Parathyroid adenoma (tissue), 2 donors: ENCODE data around the gene FGD2.

Experiments
- H2AFZ ChIP-seq: fragments of 300-600 bp; sonication (generic); one replicate; pipeline ENCODE4 v1.7.0; 2017; ENCODE audit warnings: antibody characterized with exemption, mild to moderate bottlenecking
- H3K27ac ChIP-seq: fragments of 300-600 bp; sonication (generic); one replicate; pipeline ENCODE4 v1.7.0; 2017
- H3K27me3 ChIP-seq: fragments of 300-600 bp; sonication (generic); one replicate; pipeline ENCODE4 v1.7.0; 2017; ENCODE audit warnings: low read length; ENCODE audit not compliant: control insufficient read depth, insufficient read depth
- H3K36me3 ChIP-seq: fragments of 300-600 bp; sonication (generic); one replicate; pipeline ENCODE4 v1.7.0; 2017; ENCODE audit warnings: low read length; ENCODE audit not compliant: control insufficient read depth, insufficient read depth
- H3K4me1 ChIP-seq: fragments of 300-600 bp; sonication (generic); one replicate; pipeline ENCODE4 v1.7.0; 2017; ENCODE audit warnings: control low read depth
- H3K4me2 ChIP-seq: fragments of 300-600 bp; sonication (generic); one replicate; pipeline ENCODE4 v1.7.0; 2017; ENCODE audit warnings: low read length
- H3K4me3 ChIP-seq: fragments of 300-600 bp; sonication (generic); one replicate; pipeline ENCODE4 v1.7.0; 2017; ENCODE audit warnings: low read depth, low read length
- H3K79me2 ChIP-seq: fragments of 300-600 bp; sonication (generic); one replicate; pipeline ENCODE4 v1.7.0; 2017; ENCODE audit warnings: control low read depth
- H3K9ac ChIP-seq: fragments of 300-600 bp; sonication (generic); one replicate; pipeline ENCODE4 v1.7.0; 2017; ENCODE audit warnings: mild to moderate bottlenecking
- H3K9me3 ChIP-seq: fragments of 300-600 bp; sonication (generic); one replicate; pipeline ENCODE4 v1.7.0; 2017; ENCODE audit warnings: low read length; ENCODE audit not compliant: control insufficient read depth
- CTCF ChIP-seq: fragments of 300-600 bp; sonication (generic); IDR thresholded peaks from one replicate; pipeline ENCODE4 v1.7.0; 2017; ENCODE audit warnings: antibody characterized with exemption, mild to moderate bottlenecking
- donor health status: primary hyperparathyroidism.

Gene FGD2

GRCh38 chr6:37049758-37050044 lies 44.2 kb downstream of the FGD2 start:
- Histone ChIP-seq H3K9me3 (no peaks in the 10 kb centered on the region), H3K4me3 (no peak overlapping the region), H3K27me3 (no peaks in the 10 kb centered on the region), H3K4me2 (no peak overlapping the region), H3K36me3 (no peaks in the 10 kb centered on the region), H3K9ac (no peak overlapping the region), H3K79me2 (no peaks in the 10 kb centered on the region), H2AFZ (no peak overlapping the region), H3K4me1 (peaks cover 6% of the 10 kb centered on the region), H3K27ac (peak overlapping the region; percentile 26)
- no peak for TF ChIP-seq CTCF

DNA sequence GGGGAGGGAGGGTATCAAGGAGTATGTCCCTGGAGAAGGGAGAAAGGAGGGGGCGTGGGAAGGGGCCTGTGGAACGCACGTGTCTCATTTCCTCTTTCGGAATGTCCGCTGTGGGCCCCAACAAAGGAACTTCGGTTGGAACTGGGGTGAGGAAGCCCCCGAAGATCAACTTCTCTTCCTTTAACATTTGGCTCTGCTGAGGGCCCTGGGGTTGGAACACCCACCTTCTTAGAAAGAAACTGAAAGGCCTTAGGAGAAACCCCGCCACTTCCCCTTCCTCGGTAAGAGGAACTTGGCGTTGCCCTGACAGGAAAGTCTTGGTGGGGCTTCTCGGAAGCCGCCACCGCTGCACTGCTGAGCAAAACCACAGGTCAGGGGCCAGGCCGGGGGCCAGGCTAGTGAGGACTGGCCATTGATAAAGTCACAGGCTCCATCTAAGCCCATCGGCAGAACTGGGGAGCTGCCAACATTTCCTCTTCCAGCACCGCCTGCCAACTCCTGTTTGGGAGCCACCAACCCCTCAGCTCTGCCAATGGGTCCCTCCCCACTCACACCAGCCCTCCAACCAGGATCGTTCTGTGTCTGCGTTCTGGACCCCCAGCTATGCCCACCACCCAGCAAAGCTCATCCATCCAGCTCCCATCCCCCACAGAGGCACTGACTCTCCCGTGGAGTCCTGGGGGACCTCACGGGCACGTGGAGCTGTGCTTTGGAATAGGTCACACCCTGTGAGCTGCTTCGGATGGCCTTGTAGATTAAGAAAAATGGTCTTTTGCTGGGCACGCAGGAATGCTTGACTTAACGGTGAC lies 44.8 kb downstream of the FGD2 start:
- no peaks in the 10 kb centered on the region for H3K27me3 ChIP-seq
- H3K4me2 ChIP-seq: no peak overlapping the region
- H3K9me3 ChIP-seq: no peaks in the 10 kb centered on the region
- H3K4me1 ChIP-seq: peaks cover 6% of the 10 kb centered on the region
- peak overlapping the region; percentile 67 for H3K27ac ChIP-seq
- H2AFZ ChIP-seq: no peak overlapping the region
- no peaks in the 10 kb centered on the region for H3K79me2 ChIP-seq
- no peak overlapping the region for H3K9ac ChIP-seq
- no peak for TF ChIP-seq CTCF
- no peak overlapping the region for H3K4me3 ChIP-seq
- H3K36me3 ChIP-seq: no peaks in the 10 kb centered on the region

DNA sequence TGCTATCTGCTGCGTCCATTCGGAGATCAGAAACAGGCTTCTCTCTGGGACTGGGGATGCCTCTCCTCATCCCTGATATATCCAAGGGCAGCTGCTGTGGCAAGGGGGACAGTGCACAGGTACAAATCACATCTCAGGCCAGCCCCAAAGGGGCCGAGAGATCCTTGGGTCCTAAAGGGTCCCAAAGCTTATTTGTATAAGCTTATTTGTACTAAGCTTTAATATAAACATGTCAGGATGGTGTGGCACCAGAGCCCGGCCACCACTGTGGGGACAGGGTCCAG lies 45.3 kb downstream of the FGD2 start:
- no peaks in the 10 kb centered on the region for H3K27me3 ChIP-seq
- H3K4me2 ChIP-seq: no peak overlapping the region
- no peaks in the 10 kb centered on the region for H3K36me3 ChIP-seq
- no peak overlapping the region for H3K4me3 ChIP-seq
- no peak overlapping the region for H2AFZ ChIP-seq
- H3K79me2 ChIP-seq: no peaks in the 10 kb centered on the region
- H3K9ac ChIP-seq: no peak overlapping the region
- H3K27ac ChIP-seq: peak overlapping the region; percentile 67
- H3K4me1 ChIP-seq: peaks cover 2% of the 10 kb centered on the region
- TF ChIP-seq CTCF: no peak
- H3K9me3 ChIP-seq: no peaks in the 10 kb centered on the region

- peak overlapping the region; percentile 2 for H2AFZ ChIP-seq
- no peaks in the 10 kb centered on the region for H3K79me2 ChIP-seq
- TF ChIP-seq CTCF: peak; percentile 94
- H3K4me1 ChIP-seq: no peaks in the 10 kb centered on the region
- no peak overlapping the region for H3K27ac ChIP-seq
- no peak overlapping the region for H3K4me2 ChIP-seq
- H3K9me3 ChIP-seq: no peaks in the 10 kb centered on the region
- H3K4me3 ChIP-seq: no peak overlapping the region
- H3K27me3 ChIP-seq: no peaks in the 10 kb centered on the region
- H3K36me3 ChIP-seq: no peaks in the 10 kb centered on the region
- H3K9ac ChIP-seq: no peak overlapping the region
These were observed 45.9 kb downstream of the FGD2 start for GRCh38 chr6:37051138-37052026.
